Measurements from ENCODE around the gene RAB11FIP3. TPM values are rescaled to one million over a fixed set of nuclear protein-coding genes. Genes with fewer than 3 reads are reported as not detected.

RAB11FIP3 gene
- polyA plus RNA-seq, 2 of the 4 experiments (the other 2 are of a cell fraction) = 6.7 to 18.0 TPM

DNA sequence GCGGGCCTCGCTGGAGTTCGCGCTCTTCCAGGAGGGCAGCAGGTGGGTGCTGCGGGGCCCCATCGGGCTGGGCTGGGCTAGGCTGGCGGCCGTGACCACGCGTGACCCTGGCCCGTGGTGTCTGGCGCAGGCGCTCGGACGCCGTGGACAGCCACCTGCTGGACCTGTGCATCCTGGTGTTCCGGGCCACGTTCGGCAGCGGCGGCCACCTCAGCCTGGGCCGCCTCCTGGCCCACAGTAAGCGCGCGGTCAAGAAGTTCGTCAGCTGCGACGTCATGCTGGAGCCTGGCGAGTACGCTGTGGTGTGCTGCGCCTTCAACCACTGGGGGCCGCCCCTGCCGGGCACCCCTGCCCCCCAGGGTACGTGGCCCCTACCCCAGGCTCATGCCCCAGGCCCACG, 126.7 kb downstream of the RAB11FIP3 start:
- 95% methylated on average over 22 of the region's 35 CpGs for WGBS (ENCODE audit: missing lambda C conversion rate)
- POLR2A ChIA-PET = no interaction called here
- CTCF ChIA-PET = interaction anchor here (1.0 to 1.6 kb wide), 2 partner anchors 13 to 15 kb away, joined by 3 to 4 read pairs; no protein-coding TSS in a partner anchor
- no peak overlapping the region for H3K4me2 ChIP-seq
- DNase-seq (ENCODE audit: low read depth in 1 of 2, low spot score in 1 of 2) (no peak), FAIRE-seq (no peak), ATAC-seq (no peak)
- 0 out of 3 replicates have a peak, but pooled peaks cover under 1% of the 10 kb centered on the region for H3K4me1 ChIP-seq
- H3K9me3 ChIP-seq = no peaks in the 10 kb centered on the region
- no peak overlapping the region for H3K27ac ChIP-seq
- TF ChIP-seq KDM5A (IDR thresholded peaks at IDR 0.05) (no peak), RFX5 (IDR thresholded peaks at IDR 0.05) (no peak), ZSCAN20 (CRISPR knock-in tag; IDR thresholded peaks at IDR 0.05) (no peak), ZFP36 (IDR thresholded peaks at IDR 0.05; ENCODE audit: borderline replicate concordance, partially characterized antibody) (no peak), CBX8 (IDR thresholded peaks at IDR 0.05) (no peak), HOXB13 (CRISPR knock-in tag; IDR thresholded peaks at IDR 0.05; ENCODE audit: low read depth) (no peak), JUN (IDR thresholded peaks at IDR 0.05) (no peak), JUNB (IDR thresholded peaks at IDR 0.05) (no peak), NR3C1 (IDR thresholded peaks at IDR 0.05) (no peak), NFE2L2 (conservative IDR thresholded peaks at IDR 0.05; ENCODE audit: low read length) (no peak)
- TF ChIP-seq, protein P1, sequence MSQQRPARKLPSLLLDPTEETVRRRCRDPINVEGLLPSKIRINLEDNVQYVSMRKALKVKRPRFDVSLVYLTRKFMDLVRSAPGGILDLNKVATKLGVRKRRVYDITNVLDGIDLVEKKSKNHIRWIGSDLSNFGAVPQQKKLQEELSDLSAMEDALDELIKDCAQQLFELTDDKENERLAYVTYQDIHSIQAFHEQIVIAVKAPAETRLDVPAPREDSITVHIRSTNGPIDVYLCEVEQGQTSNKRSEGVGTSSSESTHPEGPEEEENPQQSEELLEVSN (IDR thresholded peaks at IDR 0.05; ENCODE audit: borderline replicate concordance, low read depth) = no peak
- TF ChIP-seq, protein P2, sequence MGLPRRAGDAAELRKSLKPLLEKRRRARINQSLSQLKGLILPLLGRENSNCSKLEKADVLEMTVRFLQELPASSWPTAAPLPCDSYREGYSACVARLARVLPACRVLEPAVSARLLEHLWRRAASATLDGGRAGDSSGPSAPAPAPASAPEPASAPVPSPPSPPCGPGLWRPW (IDR thresholded peaks at IDR 0.05) = no peak
- no peak overlapping the region for H3K4me3 ChIP-seq

DNA sequence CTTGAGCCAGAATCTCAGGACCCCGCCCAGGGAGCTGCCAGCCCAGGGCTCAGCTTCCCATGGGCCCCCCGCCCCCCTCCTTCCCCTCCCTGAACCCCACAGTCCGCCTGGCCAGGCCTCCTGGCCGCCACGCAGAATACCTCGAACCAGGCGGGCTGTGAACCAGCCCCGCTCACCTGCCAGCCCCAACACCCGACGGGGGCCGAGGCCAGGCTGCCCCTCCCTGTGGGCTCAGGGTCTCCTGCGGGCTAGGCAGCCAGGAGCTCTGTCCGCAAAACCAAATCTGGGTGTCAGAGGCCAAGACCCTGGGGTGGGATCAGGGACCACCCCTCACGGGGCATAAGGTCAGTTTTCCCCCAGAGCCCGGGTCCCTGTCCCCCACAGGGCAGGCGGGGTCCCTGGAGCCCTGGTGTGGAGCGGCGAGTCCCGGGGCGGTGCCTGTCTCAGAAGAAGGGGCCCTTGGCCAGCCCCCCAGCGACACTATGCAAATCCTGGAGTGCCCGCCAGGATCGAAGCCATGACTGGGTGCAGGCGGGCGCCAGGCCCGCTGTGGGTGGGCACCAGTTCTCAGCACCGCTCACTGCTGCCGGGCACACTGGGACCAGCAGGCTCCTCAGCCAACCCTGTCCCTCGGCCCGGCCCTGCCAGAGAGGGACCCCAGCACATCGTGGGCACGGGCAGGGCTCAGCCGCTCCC, 128.3 kb downstream of the RAB11FIP3 start:
- FAIRE-seq (no peak), DNase-seq (ENCODE audit: low read depth in 1 of 2, low spot score in 1 of 2) (no peak), ATAC-seq (no peak; a peak in 1 of 6 replicates)
- ChIA-PET POLR2A (no interaction called here), CTCF (interaction anchor here (1.0 to 1.4 kb wide), 2 partner anchors 25 to 114 kb away, joined by 3 to 4 read pairs; no protein-coding TSS in a partner anchor)
- H3K4me1 ChIP-seq = no peaks in the 10 kb centered on the region
- 90% methylated on average over 8 of the region's 33 CpGs for WGBS (ENCODE audit: missing lambda C conversion rate)
- TF ChIP-seq EP300 (IDR thresholded peaks at IDR 0.05) (no peak), ZSCAN20 (CRISPR knock-in tag; IDR thresholded peaks at IDR 0.05) (no peak), JUN (IDR thresholded peaks at IDR 0.05) (no peak), RFX5 (IDR thresholded peaks at IDR 0.05) (no peak), KDM1A (IDR thresholded peaks at IDR 0.05; ENCODE audit: low read depth) (no peak), EHMT2 (IDR thresholded peaks at IDR 0.05; ENCODE audit: low read depth) (no peak), HDAC2 (IDR thresholded peaks at IDR 0.05) (no peak), FOSB (CRISPR knock-in tag; IDR thresholded peaks at IDR 0.05) (no peak), HOXA7 (CRISPR knock-in tag; IDR thresholded peaks at IDR 0.05) (no peak)
- TF ChIP-seq, protein P3, sequence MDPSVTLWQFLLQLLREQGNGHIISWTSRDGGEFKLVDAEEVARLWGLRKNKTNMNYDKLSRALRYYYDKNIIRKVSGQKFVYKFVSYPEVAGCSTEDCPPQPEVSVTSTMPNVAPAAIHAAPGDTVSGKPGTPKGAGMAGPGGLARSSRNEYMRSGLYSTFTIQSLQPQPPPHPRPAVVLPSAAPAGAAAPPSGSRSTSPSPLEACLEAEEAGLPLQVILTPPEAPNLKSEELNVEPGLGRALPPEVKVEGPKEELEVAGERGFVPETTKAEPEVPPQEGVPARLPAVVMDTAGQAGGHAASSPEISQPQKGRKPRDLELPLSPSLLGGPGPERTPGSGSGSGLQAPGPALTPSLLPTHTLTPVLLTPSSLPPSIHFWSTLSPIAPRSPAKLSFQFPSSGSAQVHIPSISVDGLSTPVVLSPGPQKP (IDR thresholded peaks at IDR 0.05; ENCODE audit: low read depth, low read length) = no peak
- TF ChIP-seq, protein P4, sequence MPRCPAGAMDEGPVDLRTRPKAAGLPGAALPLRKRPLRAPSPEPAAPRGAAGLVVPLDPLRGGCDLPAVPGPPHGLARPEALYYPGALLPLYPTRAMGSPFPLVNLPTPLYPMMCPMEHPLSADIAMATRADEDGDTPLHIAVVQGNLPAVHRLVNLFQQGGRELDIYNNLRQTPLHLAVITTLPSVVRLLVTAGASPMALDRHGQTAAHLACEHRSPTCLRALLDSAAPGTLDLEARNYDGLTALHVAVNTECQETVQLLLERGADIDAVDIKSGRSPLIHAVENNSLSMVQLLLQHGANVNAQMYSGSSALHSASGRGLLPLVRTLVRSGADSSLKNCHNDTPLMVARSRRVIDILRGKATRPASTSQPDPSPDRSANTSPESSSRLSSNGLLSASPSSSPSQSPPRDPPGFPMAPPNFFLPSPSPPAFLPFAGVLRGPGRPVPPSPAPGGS (IDR thresholded peaks at IDR 0.05) = no peak
- H3K27ac ChIP-seq = no peak overlapping the region
- H3K9me3 ChIP-seq = no peaks in the 10 kb centered on the region
- H3K4me3 ChIP-seq = no peak overlapping the region
- H3K4me2 ChIP-seq = no peak overlapping the region

DNA sequence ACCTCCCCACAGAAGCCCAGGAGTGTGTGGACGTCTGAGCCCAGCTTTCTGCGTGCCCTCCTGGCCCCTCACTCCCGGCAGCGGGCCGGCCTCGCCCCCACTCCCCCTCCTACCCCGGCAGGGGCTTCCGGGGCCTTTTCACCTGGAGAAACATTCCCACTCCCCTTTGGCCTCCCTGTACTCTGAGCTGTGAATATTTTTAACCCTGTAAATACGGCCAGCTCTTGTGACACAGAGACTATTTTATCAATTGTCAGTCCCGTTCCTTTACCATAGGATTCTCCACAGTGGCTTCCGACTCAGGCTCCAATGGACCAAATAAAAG, 128.8 kb downstream of the RAB11FIP3 start:
- no peaks in the 10 kb centered on the region for H3K9me3 ChIP-seq
- POLR2A ChIA-PET = no interaction called here
- FAIRE-seq (no peak), DNase-seq (ENCODE audit: low read depth in 1 of 2, low spot score in 1 of 2) (no peak), ATAC-seq (no peak)
- no peak overlapping the region for H3K4me3 ChIP-seq
- no peak overlapping the region for H3K27ac ChIP-seq
- TF ChIP-seq ZFP36 (IDR thresholded peaks at IDR 0.05; ENCODE audit: borderline replicate concordance, partially characterized antibody) (no peak), MAFK (IDR thresholded peaks at IDR 0.05; ENCODE audit: partially characterized antibody) (no peak), HOXB5 (CRISPR knock-in tag; IDR thresholded peaks at IDR 0.05) (no peak), CHD2 (IDR thresholded peaks at IDR 0.05; ENCODE audit: low read length, partially characterized antibody) (no peak), KDM5A (IDR thresholded peaks at IDR 0.05) (no peak), POLR2A (IDR thresholded peaks at IDR 0.05; ENCODE audit: low read length) (no peak)
- TF ChIP-seq, protein P4 (IDR thresholded peaks at IDR 0.05) = no peak
- H3K4me1 ChIP-seq = no peaks in the 10 kb centered on the region
- CTCF ChIA-PET = interaction anchor here (1.0 to 1.4 kb wide), 2 partner anchors 24 to 113 kb away, joined by 3 to 4 read pairs; no protein-coding TSS in a partner anchor
- no peak overlapping the region for H3K4me2 ChIP-seq
- 90% methylated on average over 11 of the region's 11 CpGs for WGBS (ENCODE audit: missing lambda C conversion rate)

Data from A549 (cell line).